ENCODE measurements around the gene CAP2. TPM values are rescaled to one million over a fixed set of nuclear protein-coding genes. Genes with fewer than 3 reads are reported as not detected.
A peak's percentile ranks its signal among the peaks of the same experiment; 100 is the strongest.
"Not testable (repeated sequence)": the region's sequence is repeated elsewhere in the genome, so short reads cannot be mapped to it uniquely, and the experiment has no call there.

CAP2 gene
- total RNA-seq, 2 donors from 2014 or later: 2.3 to 5.7 TPM

GRCh38 chr6:17429383-17430061, 36.1 kb downstream of the CAP2 start:
- 19 to 28% methylated on average over 3 of the region's 3 CpGs for WGBS, 2 donors
- intact Hi-C loops (cut with DNase I): no loop called here
- no peaks in the 10 kb centered on the region for H3K27me3 ChIP-seq
- H3K9me3 ChIP-seq: no peaks in the 10 kb centered on the region
- ATAC-seq (peak; percentile 90), DNase-seq (peak; percentile 57 to 82 (median 76))
- H3K36me3 ChIP-seq (replicated peaks in 1 of 2; ENCODE audit: insufficient read depth in 1 of 2, low read depth in 2 of 2): no peaks in the 10 kb centered on the region
- H3K4me1 ChIP-seq: peaks cover 14% of the 10 kb centered on the region
- peak overlapping the region; percentile 10 to 77 (median 42) for H3K27ac ChIP-seq
- no peak overlapping the region for H3K4me3 ChIP-seq
- TF ChIP-seq CTCF (IDR thresholded peaks at IDR 0.05) (no peak), POLR2A (IDR thresholded peaks at IDR 0.05) (peak in 1 of 3 donors; percentile 29)

GRCh38 chr6:17431581-17431980, 38.2 kb downstream of the CAP2 start:
- intact Hi-C loops (cut with DNase I): no loop called here
- no peak overlapping the region for H3K4me3 ChIP-seq
- ATAC-seq (no peak), DNase-seq (no peak)
- no peaks in the 10 kb centered on the region for H3K9me3 ChIP-seq
- H3K36me3 ChIP-seq (replicated peaks in 1 of 2; ENCODE audit: insufficient read depth in 1 of 2, low read depth in 2 of 2): no peaks in the 10 kb centered on the region
- H3K4me1 ChIP-seq: peaks cover 14% of the 10 kb centered on the region
- no peak overlapping the region for H3K27ac ChIP-seq
- TF ChIP-seq CTCF (IDR thresholded peaks at IDR 0.05) (no peak), POLR2A (IDR thresholded peaks at IDR 0.05) (no peak)
- WGBS, 2 donors: 50 to 59% methylated on average over 2 of the region's 2 CpGs
- H3K27me3 ChIP-seq: no peaks in the 10 kb centered on the region

- Histone ChIP-seq H3K27ac (no peak overlapping the region), H3K9me3 (no peaks in the 10 kb centered on the region), H3K36me3 (replicated peaks in 1 of 2; ENCODE audit: insufficient read depth in 1 of 2, low read depth in 2 of 2) (no peaks in the 10 kb centered on the region), H3K27me3 (no peaks in the 10 kb centered on the region), H3K4me3 (no peak overlapping the region), H3K4me1 (peaks cover 14% of the 10 kb centered on the region)
- ATAC-seq (no peak), DNase-seq (no peak)
- TF ChIP-seq CTCF (IDR thresholded peaks at IDR 0.05) (no peak), POLR2A (IDR thresholded peaks at IDR 0.05) (no peak)
- intact Hi-C loops (cut with DNase I): no loop called here
- WGBS, 2 donors: 82 to 97% methylated on average over 2 of the region's 2 CpGs
These were observed 39.0 kb downstream of the CAP2 start for GRCh38 chr6:17432356-17432755.

- H3K27me3 ChIP-seq: no peaks in the 10 kb centered on the region
- no peaks in the 10 kb centered on the region for H3K9me3 ChIP-seq
- no peak overlapping the region for H3K4me3 ChIP-seq
- peaks cover 6% of the 10 kb centered on the region for H3K4me1 ChIP-seq
- intact Hi-C loops (cut with DNase I): no loop called here
- H3K27ac ChIP-seq: no peak overlapping the region
- DNase-seq (no peak), ATAC-seq (no peak)
- WGBS, 2 donors: 54 to 77% methylated on average over 11 of the region's 11 CpGs
- TF ChIP-seq CTCF (IDR thresholded peaks at IDR 0.05): no peak
- no peak for TF ChIP-seq POLR2A (IDR thresholded peaks at IDR 0.05)
- H3K36me3 ChIP-seq (replicated peaks in 1 of 2; ENCODE audit: insufficient read depth in 1 of 2, low read depth in 2 of 2): no peaks in the 10 kb centered on the region
These were observed 46.0 kb downstream of the CAP2 start for GRCh38 chr6:17439243-17439993.

- H3K27ac ChIP-seq; ATAC-seq; intact Hi-C loops (cut with DNase I); H3K9me3 ChIP-seq; H3K27me3 ChIP-seq; DNase-seq; H3K4me1 ChIP-seq; H3K4me3 ChIP-seq; H3K36me3 ChIP-seq (replicated peaks in 1 of 2; ENCODE audit: insufficient read depth in 1 of 2, low read depth in 2 of 2): not testable (repeated sequence)
- WGBS, 2 donors: 95 to 96% methylated on average over 4 of the region's 4 CpGs
These were observed 47.4 kb downstream of the CAP2 start for GRCh38 chr6:17440811-17441210.

Measured in body of pancreas (tissue), 4 donors.